NCI-H2171 treated with DMSO at 0.1 percent for 48 hours (cell line): ENCODE measurements around the gene RWDD4.
A peak's percentile ranks its signal among the peaks of the same experiment; 100 is the strongest.

ENCODE experiments used
- DNase-seq: peaks from one replicate; lab custom pipeline; 2025; lab: John Stamatoyannopoulos, UW

The RWDD4 gene

DNA sequence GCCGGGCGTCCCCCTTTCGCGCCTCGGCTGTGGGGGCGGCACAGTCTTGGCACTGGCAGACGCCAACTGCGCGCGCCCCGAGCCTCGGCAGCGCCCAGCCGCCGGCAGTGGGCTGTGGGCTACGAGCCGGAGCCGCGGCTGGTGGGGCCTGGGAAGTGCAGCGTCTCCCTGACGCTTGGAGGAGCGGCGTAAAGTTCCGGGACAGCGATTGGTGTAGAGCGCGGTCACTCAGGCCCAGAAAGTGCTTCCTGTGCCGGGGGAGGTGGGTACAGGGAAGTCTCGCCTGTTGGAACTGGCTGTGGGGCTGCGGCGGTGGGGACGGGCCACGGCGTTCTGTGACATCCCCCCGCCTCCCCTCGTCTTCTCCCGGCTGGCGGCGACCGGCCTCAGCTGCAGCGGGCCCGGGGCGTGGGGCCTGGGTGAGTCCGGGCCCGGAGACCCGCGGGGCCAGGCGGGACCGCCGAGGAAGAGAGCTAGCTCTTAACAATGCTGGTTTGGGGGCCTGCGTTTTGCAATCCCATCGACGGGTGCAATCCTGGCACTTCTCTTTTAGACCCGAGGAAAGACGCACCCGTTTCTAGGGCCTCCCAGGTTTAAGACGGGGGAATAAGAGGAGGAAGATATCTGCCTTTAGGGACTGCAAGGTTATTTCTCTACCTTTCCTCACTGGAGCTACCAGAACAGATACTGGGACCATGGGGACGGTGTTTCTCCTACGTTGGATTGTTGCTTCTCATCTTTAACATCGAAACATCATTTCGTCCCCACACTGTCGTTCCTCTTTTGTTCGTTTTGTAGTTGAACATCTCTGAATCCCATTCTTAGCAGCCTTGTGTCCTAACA lies at the start of gene RWDD4, which contains the start of gene TRAPPC11:
TSS of gene RWDD4 (minus strand) at position 157 of the 843 bp plus-strand sequence. CDS start 233 bp downstream, outside the sequence.
TSS of gene TRAPPC11 (plus strand) at position 265 of the 843 bp plus-strand sequence. CDS start 4,575 bp downstream, outside the sequence.
- peak; percentile 91 for DNase-seq

DNA sequence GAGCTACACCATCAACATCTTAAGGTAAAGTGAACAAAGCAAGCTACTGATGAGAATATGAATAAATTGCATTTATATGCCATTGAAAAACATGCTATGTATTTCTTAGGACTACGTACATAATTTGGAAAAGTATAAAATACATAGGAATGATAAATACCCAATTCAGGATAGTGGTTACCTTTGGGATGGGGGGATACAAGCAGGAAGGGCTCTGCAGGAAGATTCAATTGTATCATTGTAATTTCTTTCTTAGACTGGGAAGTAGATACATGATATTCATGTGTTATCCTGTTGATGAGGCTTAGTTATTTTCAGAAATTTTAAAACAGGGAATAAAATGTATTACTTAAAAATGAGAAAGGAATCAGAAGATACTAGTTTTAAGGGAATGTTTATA lies 43.5 kb upstream of the RWDD4 start:
- DNase-seq = no peak

DNA sequence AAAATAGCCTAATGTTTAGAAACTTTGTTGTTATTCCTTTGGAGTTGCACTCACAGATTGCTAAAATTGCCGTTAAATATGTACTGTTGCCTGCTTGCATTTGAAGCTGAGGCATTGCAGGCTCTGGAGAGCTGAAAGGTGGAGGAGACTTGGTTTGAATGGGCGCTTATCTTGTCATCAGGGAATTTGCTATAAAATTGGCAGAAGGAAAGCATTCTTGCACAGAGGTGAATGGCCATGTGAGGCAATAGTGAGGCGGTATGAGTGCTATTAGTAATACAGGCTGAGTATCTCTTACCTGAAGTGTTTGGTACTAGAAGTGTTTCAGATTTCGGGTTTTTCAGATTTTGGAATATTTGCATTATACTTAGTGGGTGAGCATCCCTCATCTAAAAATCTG lies 41.4 kb upstream of the RWDD4 start:
- DNase-seq = no peak

DNA sequence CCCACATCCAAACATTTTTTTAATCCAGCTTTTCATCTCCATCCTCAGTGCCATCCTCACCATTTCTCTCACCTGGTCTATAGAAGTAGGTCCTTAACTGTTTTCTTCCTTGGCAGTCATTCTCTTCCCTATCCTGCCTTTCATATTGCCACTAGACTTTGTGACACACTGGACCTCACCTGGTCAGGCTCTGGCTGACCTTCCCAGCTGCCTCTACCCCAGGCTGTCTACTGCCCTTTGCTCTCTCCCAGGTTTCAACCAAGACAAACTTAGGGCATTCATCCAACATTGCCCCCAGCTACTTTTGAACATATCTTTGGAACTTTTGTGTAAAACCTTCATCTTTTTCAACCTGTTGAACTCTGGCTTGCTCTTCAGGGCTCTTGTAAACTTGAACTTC lies 39.9 kb upstream of the RWDD4 start:
- no peak for DNase-seq

DNA sequence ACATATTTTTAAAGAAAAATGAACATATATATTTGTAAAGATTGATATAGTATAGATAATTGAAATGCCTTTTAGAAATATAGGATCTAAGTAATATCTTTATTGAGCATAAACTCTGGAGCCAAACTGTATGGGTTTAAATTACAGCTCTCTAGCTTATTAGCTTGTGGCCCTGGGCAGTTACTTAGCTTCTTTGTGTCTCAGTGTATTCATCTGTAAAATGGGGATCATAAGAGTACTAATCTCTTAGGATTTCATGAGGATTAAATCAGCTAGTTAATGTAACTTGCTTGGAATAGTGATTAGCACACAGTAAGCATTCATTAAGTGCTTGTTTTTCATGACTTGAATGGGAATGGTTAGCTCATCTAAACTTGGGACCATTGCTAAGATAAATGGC lies 32.9 kb upstream of the RWDD4 start:
- DNase-seq = no peak

DNA sequence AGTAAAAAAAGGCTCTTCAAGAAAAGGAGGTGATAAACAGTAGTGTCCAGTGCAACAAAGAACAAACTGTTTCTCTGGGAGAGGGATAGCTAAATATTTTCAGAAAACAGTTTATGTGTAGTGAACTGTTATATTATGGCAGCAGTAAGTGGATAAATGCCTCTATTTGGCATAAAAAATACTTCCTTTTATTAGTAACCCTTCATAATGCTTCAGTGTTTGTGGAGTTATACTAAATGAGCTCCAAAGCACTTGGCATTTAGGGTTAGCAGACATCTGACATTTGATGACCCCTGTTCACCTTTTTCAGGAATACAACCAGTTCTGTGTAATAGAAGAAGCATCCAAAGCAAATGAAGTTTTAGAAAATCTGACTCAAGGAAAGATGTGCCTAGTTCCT lies 32.0 kb upstream of the RWDD4 start:
- DNase-seq = no peak

DNA sequence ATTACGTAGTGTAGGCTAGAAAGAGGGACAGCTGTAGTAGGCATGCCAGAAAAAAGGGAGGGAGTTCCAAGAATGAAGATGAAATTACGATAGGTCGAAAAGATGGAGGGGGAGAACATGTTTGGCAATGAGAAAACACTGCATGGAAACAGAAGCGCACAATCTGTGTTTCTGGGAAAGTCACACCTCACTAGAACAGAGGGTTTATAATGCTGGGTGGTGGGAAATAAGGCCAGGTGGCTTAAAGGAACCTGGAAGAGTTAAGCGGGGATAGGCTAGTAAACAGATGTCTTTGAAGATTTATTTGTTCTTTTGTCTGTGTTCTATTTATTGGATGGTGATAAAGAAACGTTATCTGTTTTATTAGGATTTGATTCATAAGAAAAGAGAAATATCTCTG lies 29.2 kb upstream of the RWDD4 start:
- no peak for DNase-seq

DNA sequence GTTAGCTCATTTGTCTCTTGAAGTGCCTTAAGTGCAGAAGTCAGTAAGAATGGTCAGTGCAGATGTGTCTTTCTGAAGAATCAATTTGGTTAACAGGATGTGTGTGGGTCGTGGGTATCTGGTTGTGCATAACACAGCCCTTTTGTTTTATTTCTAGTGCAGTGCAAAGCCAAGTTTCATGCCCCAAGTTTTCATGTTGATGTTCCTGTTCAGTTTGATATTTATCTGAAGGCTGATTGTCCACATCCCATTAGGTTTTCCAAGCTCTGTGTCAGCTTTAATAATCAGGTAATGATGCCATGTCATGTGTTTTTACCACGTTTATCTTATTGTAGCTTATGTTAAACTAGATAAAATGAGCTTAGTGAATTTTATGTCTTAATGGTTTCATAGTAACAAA lies 27.5 kb upstream of the RWDD4 start:
- DNase-seq = no peak

DNA sequence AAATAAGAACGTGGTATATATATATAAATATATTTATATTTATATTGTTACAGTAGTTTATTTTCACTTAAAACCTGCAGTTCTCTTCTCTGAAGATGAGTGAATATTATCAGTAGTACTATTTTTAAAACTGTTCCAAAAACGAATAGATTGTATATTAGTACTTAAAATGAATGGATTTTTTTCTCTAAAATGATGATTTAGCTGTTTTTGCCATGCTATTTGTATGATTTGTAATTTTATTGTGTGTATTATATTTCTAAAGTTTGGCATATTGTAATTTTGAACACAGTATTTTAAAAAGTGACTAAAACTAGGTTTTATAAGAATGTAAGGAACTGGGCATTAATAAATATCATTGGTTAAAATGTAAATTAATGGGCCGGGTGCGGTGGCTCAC lies 22.1 kb upstream of the RWDD4 start:
- DNase-seq = no peak

DNA sequence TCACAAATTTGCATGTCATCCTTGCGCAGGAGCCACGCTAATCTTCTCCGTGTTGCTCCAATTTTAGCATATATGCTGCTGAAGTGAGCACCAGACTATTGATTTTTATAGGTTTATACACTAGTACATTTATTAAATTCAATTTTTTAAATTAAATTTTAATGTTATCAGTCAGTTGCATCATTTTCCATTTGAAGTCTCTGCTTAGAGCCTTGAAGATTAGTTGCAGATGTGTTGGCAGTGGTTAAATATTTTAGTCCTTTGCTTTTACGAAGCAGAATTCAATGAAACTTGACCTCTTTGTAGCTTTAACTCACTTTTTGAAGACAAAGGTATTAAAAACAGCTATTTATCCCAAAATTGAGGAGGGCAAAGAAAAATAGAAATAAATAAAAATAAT lies 16.6 kb upstream of the RWDD4 start:
- no peak for DNase-seq

DNA sequence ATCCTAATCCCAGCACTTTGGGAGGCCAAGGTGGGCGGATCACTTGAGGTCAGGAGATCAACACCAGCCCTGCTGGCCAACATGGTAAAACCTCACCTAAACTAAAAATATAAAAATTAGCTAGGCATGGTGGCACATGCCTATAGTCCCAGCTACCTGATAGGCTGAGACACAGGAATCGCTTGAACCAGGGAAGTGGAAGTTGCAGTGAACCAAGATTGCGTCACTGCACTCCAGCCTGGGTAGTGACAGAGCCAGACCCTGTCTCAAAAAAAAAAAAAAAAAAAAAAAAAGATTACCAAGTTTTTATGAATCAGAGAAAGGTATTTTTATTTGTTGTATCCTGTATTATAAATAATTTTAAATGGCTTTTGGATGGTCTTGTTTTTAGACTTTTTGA lies 15.2 kb upstream of the RWDD4 start:
- DNase-seq = no peak

DNA sequence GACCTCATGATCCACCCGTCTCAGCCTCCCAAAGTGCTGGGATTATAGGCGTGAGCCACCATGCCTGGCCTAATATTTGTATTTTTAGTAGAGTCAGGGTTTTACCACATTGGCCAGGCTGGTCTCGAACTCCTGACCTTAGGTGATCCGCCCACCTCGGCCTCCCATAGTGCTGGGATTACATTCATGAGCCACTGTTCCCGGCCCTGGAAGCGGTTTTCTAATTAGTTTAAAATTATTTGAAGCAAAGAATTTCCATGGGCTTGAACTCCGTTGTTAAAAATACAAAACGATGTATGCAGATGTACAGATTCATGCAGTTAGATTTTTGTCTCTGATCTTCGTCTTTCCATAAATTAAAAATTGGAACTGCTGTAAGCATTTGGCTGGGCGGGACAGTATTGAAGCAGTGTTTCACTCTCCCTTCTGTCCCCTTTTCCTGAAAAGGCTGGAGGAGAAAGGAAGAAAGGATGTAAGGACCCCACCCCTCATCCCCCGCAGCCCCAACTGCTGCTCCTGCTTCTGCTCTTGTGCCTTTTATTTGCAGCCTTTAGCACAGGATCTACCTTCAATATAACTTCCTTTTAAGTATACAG lies 12.1 kb upstream of the RWDD4 start:
- no peak for DNase-seq

DNA sequence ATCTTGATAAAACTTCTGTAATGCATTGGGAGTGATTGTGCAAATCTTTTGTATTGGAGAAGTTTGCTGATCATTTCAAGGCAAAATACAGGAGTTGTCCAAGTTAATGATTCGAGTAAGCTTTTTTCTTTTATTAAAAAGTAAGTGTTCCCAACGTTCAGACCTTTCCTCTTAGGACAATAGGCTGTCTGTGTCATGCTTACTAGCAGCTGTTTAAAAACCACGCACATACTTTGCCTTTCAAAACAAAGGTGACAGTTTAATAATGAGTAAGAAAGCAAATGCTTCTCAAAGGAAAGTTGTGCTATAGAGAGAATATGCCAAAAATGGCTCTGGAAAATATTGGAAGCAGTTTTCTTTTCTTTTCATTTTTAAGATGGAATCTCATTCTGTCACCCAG lies 11.3 kb upstream of the RWDD4 start:
- DNase-seq = no peak

DNA sequence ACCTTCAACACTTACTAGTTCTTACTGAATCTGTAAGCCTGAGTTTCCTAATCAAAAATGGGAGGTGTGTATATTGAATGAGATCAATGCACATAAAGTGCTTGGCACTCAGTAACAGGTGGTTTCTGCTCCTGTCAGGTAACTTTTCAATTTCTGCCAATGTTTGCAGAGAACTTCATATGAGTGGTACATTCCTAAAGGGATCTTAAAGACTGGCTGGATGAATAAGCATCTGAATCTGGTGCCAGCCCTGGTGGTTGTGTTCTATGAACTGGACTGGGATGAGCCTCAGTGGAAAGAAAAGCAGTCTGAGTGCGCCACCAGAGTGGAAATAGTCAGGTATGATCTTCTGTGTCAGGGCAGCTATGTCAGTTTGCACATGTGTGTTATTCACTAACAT lies 7.1 kb upstream of the RWDD4 start:
- DNase-seq = no peak

DNA sequence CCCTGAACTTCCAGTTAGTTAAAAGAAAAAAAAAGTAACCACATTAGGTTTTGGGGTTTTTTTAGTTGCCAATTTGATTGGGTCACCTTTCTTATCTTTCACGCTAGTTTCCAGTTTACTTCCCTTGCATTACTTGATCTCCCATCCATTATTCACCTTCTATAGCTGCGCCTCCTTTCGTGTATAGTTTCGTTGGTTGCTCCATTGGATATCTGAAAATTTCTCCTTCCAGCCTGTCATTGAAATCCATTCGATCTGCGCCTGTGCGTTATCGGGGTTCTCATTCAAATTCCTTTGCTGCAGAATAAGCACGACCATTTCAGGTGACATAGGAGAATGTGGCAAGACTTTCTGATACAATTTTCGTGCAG lies 872 bp upstream of the RWDD4 start:
- no peak for DNase-seq

DNA sequence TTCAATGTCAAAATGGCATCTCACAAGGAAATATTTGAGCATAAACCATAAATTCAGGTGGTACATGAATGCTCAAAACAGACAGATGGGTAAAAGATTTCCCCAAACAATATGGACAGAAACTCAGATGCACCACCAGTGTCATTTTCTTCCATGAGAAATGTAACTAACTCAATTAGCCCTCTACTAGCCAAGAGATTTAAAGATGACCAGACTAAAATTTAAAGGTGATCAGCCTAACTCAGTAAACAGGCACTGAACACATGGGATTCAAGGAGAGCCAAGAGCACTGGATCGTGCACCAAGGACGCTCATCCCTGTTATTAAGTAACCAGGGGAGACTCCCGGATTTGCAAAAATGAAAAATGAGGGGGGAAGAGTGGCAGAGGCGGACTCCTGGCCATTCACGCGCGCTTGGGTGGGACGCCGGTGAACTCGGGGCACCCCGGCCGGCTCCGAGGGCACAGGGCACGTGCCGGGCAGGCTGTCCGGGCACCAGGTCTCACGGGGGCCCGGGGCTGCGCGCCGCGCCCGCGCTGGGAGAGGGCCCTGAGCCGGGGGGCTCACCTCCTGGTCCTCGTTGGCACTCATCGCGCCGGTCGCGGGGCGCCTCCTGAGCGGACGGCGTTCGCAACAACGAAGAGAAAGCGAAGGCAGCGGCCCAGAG lies 490 bp downstream of the RWDD4 start:
- DNase-seq = peak; percentile 10

DNA sequence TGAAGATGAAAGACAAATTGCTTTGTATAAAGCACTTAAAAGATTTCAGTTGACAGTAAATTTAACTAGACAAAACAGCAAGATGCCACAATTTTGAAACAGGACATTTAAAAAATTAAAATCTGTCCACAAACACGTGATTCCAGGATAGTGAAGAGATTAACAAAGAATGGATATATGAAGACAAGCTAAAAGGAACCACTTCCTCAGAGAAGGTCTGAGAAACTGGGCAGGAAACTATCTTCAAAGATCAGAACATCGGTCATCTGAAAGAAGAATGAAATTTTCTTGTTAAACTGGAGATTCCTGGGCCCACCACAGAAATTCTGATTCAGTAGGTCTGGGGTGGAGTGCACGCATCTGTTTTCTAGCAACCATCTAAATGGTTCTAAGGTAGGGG lies 1.4 kb downstream of the RWDD4 start:
- DNase-seq = no peak

DNA sequence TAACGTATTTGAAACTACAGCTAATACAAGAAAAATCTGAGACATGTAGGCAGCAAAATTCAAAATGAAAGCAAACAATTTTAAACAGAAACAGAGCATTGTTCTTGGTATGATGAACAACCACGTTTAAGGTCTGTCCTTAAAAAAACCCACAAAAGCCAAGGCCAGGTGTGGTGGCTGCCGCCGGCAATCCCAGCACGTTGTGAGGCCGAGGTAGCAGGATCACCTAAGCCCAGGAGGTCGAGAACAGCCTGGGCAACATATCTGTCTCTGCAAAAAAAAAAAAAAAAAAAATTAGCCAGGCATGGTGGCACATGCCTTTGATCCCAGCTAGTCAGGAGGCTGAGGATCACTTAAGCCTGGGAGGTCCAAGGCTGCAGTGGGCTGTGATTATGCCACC lies 13.7 kb downstream of the RWDD4 start:
- DNase-seq = no peak

DNA sequence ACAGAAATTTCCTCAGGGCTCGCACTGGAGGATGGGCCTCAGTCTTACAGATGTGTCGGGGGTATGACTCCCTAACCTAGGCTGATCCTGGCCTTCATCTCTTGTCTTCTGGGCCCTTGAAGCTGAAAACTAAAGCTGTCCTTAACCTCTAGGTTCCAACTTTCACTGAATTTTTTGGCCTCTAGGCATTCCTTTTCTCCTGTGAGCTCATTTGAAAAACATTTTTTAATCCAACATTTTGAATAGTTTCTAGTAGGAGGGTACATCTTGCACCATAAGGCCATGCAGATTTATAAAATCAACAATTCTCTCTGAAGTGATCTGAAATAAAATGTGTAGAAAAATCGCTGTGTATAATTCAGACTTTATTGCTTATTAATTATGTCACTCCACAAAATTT lies 19.7 kb downstream of the RWDD4 start:
- DNase-seq = no peak

DNA sequence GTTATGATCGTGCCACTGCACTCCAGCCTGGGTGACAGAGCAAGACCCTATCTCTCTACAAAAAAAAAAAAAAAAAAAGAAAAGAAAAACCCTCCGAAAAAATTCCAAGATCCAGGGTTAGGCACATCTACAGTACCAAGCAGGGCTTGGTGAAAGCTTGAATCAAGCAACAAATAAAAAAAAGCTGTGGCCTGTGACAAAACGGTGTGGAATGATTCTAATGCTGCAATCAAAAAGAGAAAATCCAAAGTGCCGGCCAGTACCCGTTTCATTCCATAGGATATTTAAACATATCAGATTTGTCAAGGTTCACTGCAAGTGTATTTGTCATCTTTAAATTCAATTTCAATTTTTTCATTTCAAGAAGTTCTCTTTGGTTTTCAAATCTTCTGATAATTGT lies 20.5 kb downstream of the RWDD4 start:
- DNase-seq = no peak

DNA sequence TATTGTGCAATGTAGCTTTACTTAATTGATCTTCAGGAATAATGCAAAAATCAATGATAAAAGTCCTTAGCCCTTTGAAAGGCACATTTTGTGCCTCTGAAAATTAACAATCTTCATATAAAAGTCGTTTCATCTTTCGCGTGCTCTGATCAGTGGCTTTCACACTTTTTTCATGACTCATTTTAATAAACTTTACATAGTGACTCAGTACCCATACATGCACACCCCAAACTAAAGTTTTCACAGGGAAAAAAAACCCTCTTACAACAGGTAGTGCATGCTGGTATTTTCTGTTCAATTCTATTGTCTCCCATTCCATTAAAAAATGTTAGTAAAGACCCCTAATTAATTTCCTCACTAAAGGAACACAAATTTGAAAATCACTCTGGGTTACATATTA lies 21.5 kb downstream of the RWDD4 start:
- no peak for DNase-seq

DNA sequence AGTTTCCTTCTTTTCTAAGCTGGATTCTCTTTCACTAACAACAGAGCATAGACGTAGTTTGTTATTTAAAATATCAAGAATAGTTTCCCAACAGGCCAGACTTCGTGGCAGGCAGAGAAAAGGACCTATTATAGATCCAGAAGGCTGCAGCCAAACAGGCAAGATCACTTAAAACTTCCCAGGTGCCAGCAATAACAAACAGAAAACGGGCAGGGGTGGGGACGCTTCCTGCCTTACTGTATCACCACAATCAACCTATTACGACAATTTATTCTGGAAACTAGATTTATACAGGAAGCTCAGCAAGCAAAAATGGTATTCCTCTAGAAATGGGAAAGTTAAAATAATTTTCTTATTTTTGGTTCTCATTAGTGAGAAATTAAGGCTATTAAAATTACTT lies 22.1 kb downstream of the RWDD4 start:
- peak; percentile 7 for DNase-seq

DNA sequence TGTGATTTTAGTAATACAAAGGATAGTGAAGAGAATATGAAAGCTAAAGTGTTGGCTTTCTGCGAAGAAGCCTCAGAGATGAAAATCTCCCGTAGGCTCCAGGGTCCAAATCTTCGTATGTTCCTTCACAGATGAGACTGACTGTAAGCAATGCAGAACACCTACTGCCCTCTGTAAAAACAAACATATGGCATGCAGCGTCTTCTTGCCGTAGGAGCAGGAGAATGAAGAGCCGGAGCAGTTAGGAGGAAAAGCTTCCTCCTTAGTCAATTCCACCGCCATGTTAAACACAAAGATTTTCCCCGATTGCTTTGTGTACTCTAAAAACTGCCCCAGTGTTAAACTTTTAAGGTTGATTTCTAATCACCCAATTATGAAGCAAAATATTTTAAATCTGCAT lies 22.5 kb downstream of the RWDD4 start:
- peak; percentile 31 for DNase-seq
